Measurements from ENCODE around the gene APPBP2.
A peak's percentile ranks its signal among the peaks of the same experiment; 100 is the strongest.
"Not testable (repeated sequence)": the region's sequence is repeated elsewhere in the genome, so short reads cannot be mapped to it uniquely, and the experiment has no call there.

APPBP2 gene

DNA sequence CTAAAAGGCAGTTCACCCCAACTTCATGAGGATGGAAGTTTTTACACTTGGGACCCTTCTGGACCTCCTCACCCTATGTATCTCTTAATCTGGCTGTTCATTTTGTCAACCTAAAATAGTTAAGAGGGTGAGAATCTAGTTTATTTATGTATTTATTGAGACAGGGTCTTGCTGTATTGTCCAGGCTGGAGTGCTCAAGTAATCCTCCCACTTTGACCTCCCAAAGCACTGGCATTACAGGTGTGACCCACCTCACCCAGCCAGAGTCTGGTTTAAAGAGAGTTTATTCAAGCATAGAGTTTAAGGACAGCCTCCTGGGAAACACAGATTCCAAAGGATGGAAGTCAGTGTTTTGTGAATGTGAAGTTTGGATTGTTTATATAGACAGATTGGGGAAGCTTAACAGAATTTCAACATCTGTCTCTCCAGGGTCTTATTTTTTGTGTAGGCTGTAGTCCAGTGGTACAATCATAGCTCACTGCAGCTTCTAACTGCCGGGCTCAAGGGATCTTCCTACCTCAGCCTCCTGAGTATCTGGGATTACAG is 8.0 kb upstream of the APPBP2 start:
- DNase-seq = no peak

DNA sequence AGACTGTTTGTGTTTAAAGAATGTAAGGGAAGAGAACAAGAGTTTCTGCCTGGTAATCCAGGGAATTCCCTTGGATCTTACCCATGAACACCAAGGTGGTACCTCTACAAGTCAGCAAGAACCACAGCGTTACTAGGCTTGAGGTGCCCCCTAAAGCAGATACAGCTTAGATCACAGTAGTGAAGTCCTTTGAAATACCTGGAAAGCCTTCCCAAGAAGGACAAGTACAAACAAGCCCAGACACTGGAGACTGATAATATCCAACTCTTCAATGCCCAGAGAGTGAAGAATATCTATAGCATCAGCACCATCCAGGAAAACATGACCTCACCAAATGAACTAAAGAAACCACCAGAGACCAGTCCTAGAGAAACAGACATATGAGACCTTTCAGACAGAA is 3.8 kb upstream of the APPBP2 start:
- no peak for DNase-seq

DNA sequence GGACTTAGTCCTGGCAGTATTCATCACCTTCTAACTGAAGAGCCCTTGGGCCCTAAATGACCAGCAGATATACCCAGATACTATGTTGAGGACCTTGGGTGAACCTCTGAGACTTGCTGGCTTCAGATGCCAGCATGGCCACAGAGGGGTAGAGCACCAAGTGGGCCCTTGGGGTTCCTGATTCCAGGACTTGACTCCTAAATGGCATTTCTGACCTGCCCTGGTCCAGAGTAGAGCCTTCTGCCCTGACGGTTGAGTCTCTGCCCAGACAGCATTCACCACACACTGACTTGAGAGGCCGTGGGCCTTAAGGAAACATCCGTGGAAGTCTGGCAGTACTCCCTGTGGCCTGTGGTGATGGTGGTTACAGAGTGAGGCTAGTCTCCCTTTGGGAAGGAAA is 2.8 kb upstream of the APPBP2 start:
- DNase-seq = no peak

DNA sequence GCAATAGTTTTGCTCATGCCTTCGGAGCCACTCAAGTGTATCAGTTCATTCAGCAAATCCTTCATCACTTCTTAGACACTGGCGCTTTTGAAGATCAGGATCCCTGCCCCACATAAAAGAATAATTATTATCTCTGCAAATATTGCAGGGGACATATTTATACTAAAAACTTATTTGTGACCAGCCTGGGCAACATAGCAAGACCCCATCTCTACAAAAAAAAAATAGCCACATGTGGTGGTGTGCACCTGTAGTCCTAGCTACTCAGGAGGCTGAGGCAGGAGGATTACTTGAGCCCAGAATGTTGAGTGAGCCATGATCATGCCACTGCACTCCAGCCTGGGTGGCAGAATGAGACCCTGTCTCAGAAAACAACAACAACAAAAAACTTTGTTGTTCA is 1.7 kb upstream of the APPBP2 start:
- no peak for DNase-seq

DNA sequence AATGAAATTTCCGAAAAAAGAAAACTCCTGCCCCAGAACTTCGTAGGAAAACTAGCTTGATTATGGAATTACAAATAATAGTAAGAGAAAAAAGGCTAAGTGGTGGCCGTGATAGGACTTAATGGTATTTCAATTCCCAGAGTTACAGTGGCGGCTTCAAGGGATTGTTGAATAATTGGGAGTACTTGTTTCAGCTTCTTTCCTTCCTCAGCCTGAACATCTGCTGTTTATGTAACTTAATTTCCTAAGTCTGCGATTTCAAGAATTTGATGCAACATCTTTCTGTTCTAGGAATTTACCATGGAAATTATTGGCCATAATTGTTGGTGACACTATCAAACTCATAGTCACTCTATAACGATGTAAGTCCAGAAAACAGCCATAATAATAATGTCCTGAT is 684 bp upstream of the APPBP2 start:
- DNase-seq = no peak

GRCh38 chr17:60525328-60525684 is 736 bp downstream of the APPBP2 start:
- peak in 3 of 56 donors; percentile 22 to 43 (median 41) for DNase-seq

DNA sequence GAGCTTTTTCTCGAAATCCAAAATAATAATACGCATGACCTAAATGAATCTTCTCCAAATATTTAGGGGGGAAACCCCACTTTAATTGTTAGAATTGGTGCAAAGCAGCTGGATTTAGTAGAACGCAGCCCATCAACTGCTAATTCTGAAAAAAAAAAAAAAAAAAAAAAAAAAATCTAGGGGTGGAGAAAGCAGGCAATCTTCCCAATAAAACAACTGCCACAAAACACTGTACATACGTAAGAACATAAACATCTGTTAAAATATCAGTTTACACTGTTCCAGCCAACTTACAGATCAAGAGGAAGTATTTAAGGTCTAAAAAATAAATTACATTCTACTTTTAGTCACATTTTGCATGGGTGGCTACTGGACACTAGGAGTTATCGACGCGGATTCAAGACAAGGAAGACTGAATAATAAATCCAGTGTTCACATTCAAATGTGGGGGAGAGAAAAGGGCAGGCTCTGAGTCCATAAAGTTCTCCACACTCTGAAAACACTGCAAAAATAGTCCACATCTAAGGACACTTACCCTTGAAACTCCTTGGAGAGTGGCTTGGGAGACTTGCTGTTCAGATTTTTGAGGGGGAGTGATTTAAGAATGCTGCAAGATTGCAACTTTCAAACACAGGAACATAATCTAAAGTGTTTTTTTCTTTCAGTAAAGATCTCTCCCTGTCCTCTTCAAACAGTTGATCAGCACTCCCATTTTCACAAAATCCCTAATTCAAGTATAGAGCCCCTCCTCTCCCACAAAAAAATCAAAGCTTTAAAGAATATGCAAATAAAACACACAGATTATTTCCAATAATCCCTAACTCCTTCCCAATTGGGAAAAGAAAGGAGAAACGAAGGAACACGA is 1.3 kb downstream of the APPBP2 start:
- no peak for DNase-seq

DNA sequence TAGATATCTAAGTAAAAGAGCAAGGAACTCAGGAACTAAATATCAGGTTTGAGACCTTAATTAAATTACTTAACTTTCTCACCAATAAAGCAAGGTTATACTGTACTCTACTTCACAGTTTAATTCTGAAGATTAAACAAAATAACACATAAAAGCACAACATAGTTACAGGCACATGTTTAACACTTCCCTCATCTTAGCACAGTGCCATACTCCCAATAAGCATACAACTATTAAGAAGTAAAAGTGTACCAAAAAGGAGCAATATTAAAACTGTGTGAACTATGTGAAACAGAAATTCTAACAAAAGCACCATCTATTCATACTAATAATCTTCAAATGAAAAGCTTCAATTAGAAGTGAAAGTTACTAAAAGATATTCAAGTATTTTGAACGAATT is 2.2 kb downstream of the APPBP2 start:
- no peak for DNase-seq

DNA sequence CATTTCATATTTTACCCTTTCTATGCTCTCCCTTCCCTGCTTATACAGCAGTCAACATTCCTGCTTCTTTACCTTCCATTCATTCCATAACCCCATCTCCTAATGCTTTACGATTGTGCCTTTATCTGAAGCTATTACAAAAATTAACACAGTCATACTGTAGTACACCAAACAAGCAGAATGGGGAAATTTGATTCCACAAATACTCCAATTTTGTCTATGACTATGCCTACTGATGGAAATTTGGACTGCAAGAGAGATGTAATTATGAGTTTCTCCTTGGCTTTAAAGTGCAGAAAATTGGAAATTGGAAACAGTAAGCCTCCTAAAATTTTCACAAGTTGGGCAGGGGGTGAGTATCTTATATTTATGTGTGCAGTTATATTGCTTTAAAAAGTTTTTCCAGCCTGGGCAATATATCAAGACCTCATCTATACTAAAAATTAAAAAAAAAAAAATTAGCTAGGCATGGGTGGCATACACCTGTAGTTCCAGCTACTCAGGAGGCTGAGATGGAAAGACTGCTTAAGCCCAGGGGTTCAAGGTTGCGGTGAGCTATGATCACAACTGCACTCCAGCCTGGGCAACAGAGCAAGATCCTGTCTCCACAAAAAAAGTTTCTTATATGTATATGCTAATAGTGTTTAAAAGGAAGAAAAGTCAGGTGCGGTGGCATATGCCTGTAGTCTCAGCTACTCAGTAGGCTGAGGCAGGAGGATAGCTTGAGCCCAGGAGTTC is 3.0 kb downstream of the APPBP2 start:
- DNase-seq = no peak

DNA sequence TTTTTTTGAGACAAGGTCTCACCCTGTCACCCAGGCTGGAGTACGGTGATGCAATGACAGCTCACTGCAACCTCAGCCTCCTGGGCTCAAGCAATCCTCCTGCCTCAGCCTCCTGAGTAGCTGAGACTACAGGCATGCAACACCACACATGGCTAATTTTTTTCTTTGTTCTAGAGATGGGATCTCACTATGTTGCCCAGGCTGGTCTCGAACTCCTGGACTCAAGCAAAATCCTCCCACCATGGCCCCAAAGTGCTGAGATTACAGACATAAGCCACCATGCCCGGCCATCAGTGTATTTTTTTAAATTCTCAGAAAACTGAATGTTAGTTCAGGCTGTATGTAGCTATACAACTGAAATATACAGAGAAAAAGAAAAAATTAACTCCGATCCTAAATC is 6.2 kb downstream of the APPBP2 start:
- no peak for DNase-seq

GRCh38 chr17:60515683-60516082 is 10.4 kb downstream of the APPBP2 start:
- not testable (repeated sequence) for DNase-seq

DNA sequence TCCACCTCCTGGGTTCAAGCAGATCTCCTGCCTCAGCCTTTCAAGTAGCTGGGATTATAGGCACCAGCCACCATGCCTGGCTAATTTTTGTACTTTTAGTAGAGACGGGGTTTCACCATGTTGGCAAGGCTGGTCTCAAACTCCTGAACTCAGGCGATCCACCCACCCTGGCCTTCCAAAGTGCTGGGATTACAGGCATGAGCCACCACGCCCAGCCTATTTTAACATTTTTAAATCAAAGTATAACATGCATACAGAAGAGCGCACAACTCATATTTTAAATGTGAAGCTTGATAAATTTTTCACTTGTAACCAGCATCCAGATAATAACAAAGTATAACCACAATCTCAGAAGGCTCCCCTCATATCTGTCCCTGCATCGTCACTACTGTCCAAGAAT is 10.8 kb downstream of the APPBP2 start:
- DNase-seq = not testable (repeated sequence)

GRCh38 chr17:60514500-60514899 is 11.5 kb downstream of the APPBP2 start:
- no peak for DNase-seq

- DNase-seq = no peak
Observed at GRCh38 chr17:60514053-60514452, 12.0 kb downstream of the APPBP2 start.

- no peak for DNase-seq
Observed at GRCh38 chr17:60513014-60513413, 13.0 kb downstream of the APPBP2 start.

GRCh38 chr17:60510723-60511122 is 15.3 kb downstream of the APPBP2 start:
- no peak for DNase-seq

DNA sequence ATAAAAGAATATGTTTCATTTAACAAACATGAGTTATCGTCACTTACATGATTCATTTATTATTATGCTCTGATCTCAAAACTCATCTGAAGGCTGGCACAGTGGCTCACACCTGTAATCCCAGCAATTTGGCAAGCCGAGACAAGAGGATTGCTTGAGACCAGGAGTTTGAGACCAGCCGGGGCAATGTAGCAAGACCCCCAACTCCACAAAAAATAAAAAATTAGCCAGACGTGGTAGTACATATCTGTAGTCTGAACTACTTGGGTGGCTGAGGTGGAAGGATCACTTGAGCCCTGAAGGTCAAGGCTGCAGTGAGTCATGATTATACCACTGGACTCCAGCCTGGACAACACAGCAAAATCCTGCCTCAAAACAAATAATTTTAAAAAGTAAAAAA is 16.0 kb downstream of the APPBP2 start:
- no peak for DNase-seq

GRCh38 chr17:60508384-60508980 is 17.6 kb downstream of the APPBP2 start:
- DNase-seq = no peak

- DNase-seq = no peak
Observed at GRCh38 chr17:60506312-60506711, 19.7 kb downstream of the APPBP2 start.

GRCh38 chr17:60502145-60502544 is 23.9 kb downstream of the APPBP2 start:
- no peak for DNase-seq

- DNase-seq = no peak
Observed at GRCh38 chr17:60501589-60501988, 24.5 kb downstream of the APPBP2 start.

- no peak for DNase-seq
Observed at GRCh38 chr17:60496041-60496440, 30.0 kb downstream of the APPBP2 start.

All from amygdala (tissue), 56 donors.